Measurements from ENCODE around the gene MICALL1.
A peak's percentile ranks its signal among the peaks of the same experiment; 100 is the strongest.
"Not testable (repeated sequence)": the region's sequence is repeated elsewhere in the genome, so short reads cannot be mapped to it uniquely, and the experiment has no call there.

MICALL1 gene

GRCh38 chr22:37930952-37931440 is 24.9 kb downstream of the MICALL1 start:
- no peak for DNase-seq

- DNase-seq = no peak
These were observed 25.8 kb downstream of the MICALL1 start for GRCh38 chr22:37931893-37932389.

- no peak for DNase-seq
These were observed 26.3 kb downstream of the MICALL1 start for GRCh38 chr22:37932401-37932800.

GRCh38 chr22:37932821-37933578 is 26.9 kb downstream of the MICALL1 start:
- peak; percentile 10 for DNase-seq

- DNase-seq = peak; percentile 31
These were observed 27.7 kb downstream of the MICALL1 start for GRCh38 chr22:37933711-37934376.

- DNase-seq = no peak
These were observed 34.7 kb downstream of the MICALL1 start for GRCh38 chr22:37940698-37941376.

GRCh38 chr22:37942133-37942532 is 36.0 kb downstream of the MICALL1 start:
- DNase-seq = no peak

- DNase-seq = no peak
These were observed 37.2 kb downstream of the MICALL1 start for GRCh38 chr22:37943136-37943824.

- DNase-seq = no peak
These were observed 37.7 kb downstream of the MICALL1 start for GRCh38 chr22:37943825-37944198.

- not testable (repeated sequence) for DNase-seq
These were observed 38.3 kb downstream of the MICALL1 start for GRCh38 chr22:37944423-37944822.

GRCh38 chr22:37947142-37947795 is 41.2 kb downstream of the MICALL1 start:
- not testable (repeated sequence) for DNase-seq

GRCh38 chr22:37951305-37951704 is 45.2 kb downstream of the MICALL1 start:
- no peak for DNase-seq

- not testable (repeated sequence) for DNase-seq
These were observed 46.5 kb downstream of the MICALL1 start for GRCh38 chr22:37952629-37953028.

GRCh38 chr22:37953062-37953436 is 47.0 kb downstream of the MICALL1 start:
- DNase-seq = no peak

GRCh38 chr22:37953437-37954179 is 47.5 kb downstream of the MICALL1 start, which contains the start of the genes C22orf23 and POLR2F:
Gene C22orf23, minus strand, starts transcription at chr22:37953601. Its CDS starts 452 bp downstream, at chr22:37953149.
Gene POLR2F, plus strand, starts transcription at chr22:37953699. Its CDS starts 89 bp downstream, at chr22:37953788.
- peak; percentile 89 for DNase-seq

GRCh38 chr22:37954686-37955085 is 48.6 kb downstream of the MICALL1 start:
- no peak for DNase-seq

GRCh38 chr22:37955825-37956397 is 49.8 kb downstream of the MICALL1 start:
- not testable (repeated sequence) for DNase-seq

- DNase-seq = no peak
These were observed 51.1 kb downstream of the MICALL1 start for GRCh38 chr22:37957232-37957631.

- DNase-seq = no peak
These were observed 53.2 kb downstream of the MICALL1 start for GRCh38 chr22:37959231-37959825.

- DNase-seq = no peak
These were observed 55.0 kb downstream of the MICALL1 start for GRCh38 chr22:37961062-37961461.

Data from NCI-H510A treated with DMSO at 0.1 percent for 48 hours (cell line).